ENCODE results near the gene HAPLN3.

GRCh38 chr15:88908123-88908522 is 12.8 kb upstream of the HAPLN3 start:
- TF ChIP-seq CTCF (IDR thresholded peaks at IDR 0.05; ENCODE audit: extremely low read depth in 1 of 2, insufficient read depth in 1 of 2, low read depth in 1 of 2, low read length in 2 of 2) (no peak), MAX (IDR thresholded peaks at IDR 0.05; ENCODE audit: insufficient read depth, insufficient read length) (no peak), EZH2 (IDR thresholded peaks at IDR 0.05; ENCODE audit: borderline replicate concordance, low read depth, low read length, severe bottlenecking) (no peak), JUN (IDR thresholded peaks at IDR 0.05; ENCODE audit: borderline replicate concordance, insufficient read depth, insufficient read length, low read depth) (no peak)
